ENCODE results near the gene TKTL1.

TKTL1 gene

GRCh38 chrX:154348646-154349358, 53.2 kb downstream of the TKTL1 start:
- DNase-seq: no peak

DNA sequence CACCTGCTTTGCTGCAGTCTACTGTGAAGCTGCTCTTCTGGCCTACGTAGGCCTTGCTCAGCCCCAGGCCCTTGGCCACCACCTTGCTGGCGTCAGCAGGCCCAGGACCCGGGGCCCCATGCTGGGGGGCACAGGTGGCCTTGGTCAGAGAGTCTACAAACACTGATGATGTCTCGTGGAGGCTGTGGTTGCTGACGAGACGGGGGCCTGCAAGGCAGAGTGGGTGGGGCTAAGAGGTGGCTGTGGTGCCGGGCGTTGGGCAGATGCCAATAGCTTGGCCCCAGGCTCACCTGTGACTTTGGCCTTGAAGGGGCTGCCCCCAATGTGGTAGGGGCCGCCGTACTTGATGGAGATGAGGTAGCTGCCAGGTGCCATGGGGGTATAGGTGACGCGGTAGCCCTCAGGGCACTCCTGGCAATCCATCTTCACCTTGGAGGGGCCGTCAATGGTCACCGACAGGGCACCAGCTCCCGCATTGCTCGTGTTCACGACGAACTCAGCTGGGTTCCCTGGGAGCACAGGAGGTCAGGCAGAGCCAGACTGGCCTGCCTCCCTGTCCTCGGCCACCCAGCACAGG, 53.9 kb downstream of the TKTL1 start:
- no peak for DNase-seq

DNA sequence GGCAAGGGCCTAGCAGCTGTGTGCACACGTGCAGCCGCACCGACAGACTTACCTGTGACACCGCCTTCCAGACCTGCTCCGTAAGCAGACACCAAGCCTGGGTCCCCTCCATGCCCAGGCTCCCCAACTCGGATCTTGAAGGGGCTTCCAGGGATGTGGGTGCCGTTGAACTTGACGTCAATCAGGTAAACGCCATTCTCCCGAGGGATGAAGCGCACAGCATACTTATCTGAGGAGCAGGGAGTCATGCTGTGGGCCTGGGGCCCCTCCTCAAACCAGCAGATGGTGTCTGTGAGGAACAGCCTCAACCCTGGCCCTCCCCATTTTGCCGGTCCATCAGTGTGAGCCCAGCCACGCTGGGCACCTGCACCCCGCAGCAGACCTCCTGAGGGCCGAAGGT, 54.4 kb downstream of the TKTL1 start:
- DNase-seq: no peak

GRCh38 chrX:154350429-154351182, 55.0 kb downstream of the TKTL1 start:
- DNase-seq: no peak

GRCh38 chrX:154351183-154352011, 55.8 kb downstream of the TKTL1 start:
- no peak for DNase-seq

DNA sequence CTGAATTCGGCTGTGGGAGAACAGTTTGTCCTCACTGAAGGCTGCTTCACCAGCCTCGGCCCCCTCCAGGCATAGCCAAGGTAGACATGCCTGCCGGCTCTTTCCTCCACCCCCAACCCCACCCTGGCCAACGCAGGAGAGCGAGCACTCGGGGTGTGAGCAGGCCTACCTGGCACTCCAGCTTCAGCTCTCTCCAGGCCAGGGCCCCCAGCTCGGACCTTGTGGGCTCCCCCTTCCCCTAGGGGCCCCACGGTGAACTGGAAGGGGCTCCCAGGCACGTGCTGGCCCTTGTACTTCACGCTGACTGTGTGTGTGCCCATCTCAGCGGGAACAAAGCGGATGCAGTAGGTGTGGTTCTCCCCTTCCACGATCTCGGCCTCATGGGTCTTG, 56.4 kb downstream of the TKTL1 start:
- DNase-seq: no peak

DNA sequence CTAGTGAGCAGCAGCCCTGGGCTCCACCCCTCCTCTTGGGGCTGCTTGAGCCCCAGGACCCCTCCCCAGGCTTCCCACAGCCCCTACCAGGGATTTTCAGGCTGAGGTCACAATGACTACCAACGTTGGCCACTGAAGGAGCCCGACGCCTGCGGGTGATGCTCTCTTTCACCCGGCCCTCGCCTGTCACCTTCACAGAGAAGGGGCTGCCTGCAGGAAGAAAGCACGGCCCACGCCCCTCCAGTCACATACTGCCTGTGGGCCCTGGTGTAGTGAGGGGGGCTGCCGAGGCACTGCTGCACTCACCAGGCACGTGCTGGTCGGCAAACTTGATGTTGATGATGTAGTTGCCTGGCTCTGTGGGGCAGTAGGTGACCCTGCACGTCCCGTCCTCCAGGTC, 56.9 kb downstream of the TKTL1 start:
- DNase-seq: no peak

DNA sequence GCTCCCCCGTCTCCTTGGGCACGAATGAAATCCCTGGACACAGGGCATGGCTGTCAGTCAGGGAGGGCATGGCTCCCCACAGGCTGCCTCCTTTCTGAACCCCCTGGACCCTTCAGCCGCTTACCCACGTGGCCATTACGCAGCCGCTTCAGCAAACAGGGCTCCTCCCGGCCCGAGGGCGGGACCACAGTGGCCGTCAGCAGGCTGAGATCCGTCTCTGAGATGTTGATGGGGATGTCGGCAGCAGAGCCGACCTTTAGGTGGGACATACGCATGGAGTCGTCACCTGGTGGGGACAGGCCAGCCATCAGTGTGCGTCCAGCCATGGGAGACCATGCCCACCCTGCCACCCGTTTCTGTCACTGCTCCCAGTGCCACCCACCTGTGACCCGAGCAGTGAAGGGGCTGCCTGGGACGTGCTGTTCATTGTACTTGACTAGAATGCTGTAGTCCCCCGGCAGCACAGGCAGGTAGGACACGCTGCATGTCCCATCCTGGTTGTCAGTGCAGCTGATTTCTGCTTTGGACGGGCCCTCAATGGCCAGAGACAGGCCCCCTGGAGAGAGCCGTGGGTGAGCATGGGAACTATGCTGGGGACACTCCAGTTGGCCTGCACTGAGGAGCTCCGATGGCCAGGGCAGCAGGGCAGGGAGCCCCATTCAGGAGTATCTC, 57.7 kb downstream of the TKTL1 start:
- no peak for DNase-seq

- no peak for DNase-seq
These were observed 58.4 kb downstream of the TKTL1 start for GRCh38 chrX:154354013-154354412.

- no peak for DNase-seq
These were observed 58.9 kb downstream of the TKTL1 start for GRCh38 chrX:154354516-154354915.

DNA sequence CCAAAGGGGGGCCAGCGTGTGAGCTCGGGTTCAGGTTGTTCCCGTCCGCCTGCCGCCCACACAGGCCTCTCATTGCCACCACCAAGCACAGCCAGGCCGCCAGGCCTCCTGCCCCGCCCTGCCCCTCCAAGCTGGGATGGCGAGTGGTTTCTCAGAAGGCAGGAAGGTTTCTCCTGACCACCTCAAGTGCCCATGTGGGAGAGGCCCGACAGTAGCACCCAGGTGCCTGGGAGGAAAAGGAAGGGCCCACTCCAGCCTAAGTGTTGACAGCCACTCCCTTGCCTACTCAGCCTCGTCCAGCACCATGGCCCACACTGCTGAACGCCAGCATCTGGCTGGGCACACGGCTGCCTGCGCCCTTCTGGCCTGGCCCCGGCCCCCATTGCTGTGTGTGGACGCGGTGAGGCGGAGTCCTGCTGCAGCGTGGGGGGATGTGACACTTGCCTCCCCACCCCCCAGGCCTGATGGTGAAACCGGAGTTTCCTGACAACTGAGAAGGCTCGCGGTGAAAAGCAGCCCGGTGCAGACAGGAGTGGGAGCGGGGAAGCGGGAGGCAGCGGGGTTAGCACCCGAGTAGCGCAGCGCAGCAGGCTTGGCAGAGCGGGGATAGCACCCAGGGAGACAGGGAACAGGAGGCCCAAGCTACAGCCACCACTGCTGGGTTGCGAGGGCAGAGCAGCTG, 59.6 kb downstream of the TKTL1 start:
- no peak for DNase-seq

GRCh38 chrX:154355776-154356140, 60.2 kb downstream of the TKTL1 start:
- no peak for DNase-seq

- no peak for DNase-seq
These were observed 61.0 kb downstream of the TKTL1 start for GRCh38 chrX:154356596-154356995.

- DNase-seq: no peak
These were observed 61.6 kb downstream of the TKTL1 start for GRCh38 chrX:154357205-154357604.

- DNase-seq: no peak
These were observed 62.4 kb downstream of the TKTL1 start for GRCh38 chrX:154358011-154358410.

- DNase-seq: no peak
These were observed 63.2 kb downstream of the TKTL1 start for GRCh38 chrX:154358829-154359228.

DNA sequence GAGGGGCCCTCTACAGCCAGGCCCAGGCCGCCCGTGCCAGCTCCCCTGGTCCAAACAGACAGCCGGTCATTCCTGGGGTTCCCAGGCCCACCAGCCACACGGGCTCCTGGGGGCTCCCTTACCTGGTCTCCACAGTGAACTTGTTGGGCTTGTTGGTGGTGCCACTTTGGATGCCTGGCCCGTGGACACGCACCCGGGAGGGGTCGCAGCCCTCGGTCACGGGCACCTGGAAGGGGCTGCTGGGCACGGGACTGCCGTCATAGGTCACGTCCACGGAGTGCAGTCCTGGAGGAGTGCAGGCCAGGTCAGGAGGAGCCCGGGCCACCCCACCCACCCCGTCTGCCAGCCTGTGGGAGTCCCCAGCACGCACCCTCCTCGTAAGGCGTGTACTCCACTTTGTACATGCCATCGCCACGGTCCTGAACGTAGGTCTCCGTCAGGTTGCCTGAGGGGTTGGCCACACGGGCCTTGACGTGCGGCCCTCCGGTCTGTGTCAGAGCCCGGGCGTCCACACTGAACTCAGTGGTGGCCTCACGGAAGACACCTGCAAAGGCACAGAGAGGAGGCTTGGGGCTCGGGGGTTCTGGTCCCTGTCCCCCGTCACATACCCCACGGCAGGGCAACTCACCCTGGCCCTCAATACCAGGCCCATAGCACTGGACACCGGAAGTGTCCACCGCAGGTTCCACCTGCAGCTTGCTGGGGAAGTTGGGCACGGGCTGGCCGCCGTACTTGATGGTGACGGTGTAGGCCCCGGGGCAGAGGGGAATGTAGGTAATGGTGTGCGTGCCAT, 64.0 kb downstream of the TKTL1 start:
- no peak for DNase-seq

- DNase-seq: no peak
These were observed 64.6 kb downstream of the TKTL1 start for GRCh38 chrX:154360155-154360713.

DNA sequence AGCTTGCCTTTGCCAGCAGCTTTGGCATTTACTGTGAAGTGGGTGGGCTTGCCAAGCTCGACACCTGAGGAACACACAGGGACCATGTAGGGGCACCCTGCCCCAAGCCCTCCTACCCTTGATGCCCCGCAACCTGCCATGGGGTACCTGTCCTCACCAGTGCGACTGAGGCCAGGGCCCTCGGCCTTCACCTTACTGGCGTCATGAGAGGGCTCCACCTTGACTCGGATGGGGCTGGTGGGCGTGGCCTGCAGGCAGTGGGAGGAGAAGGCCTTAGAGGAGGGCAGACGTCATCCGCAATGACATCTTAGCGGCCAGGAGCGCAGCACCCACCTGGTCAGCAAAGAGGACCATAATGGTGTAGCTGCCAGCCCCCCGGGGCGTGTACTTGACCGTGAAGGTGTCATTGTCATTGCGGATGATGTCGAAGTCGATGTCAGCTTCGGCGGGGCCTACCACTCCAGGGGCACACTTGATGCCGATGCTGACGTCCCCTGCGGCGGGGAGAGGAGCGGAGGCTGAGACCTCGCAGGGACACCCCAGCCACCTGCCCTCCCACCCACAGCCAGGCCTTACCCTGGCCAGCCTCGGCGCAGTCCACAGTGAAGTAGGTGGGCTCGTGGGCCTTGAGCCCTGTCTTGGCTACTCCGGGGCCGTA, 66.6 kb downstream of the TKTL1 start:
- DNase-seq: no peak

DNA sequence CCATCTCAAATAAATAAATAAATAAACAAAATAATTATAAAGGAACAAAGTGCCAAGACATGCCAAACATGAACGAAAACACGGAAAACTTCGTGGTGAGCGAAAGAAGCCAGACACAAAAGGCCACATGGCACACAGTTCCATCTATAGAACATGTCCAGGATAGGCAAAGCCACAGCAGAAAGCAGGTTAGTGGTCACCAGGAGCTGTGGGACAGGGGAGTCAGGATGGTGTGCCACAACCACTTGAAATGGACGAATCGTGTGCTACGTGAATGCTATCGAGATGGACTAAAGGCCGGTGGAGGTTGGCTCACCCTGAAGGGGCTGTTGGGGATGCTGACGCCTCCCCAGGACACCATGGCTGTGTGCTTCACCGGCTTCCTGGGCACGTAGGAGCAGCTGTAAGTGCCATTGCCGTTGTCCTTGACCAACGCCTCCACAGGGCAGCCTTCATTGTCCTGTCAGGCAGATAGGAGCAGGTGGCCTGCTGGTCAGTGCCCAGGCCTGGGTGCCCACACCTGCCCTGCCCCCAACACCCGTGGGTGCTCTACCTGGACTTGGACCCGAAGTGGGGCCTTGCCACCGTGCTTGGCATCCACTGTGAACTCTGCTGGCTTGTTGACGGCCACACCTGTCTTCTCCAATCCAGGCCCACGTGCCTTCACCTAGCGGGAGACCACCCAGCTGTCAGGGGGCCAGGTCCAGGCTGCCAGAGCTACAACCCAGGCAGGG, 68.3 kb downstream of the TKTL1 start:
- no peak for DNase-seq
